ENCODE measurements around the gene CTNNA2.

- TF ChIP-seq, protein P1, sequence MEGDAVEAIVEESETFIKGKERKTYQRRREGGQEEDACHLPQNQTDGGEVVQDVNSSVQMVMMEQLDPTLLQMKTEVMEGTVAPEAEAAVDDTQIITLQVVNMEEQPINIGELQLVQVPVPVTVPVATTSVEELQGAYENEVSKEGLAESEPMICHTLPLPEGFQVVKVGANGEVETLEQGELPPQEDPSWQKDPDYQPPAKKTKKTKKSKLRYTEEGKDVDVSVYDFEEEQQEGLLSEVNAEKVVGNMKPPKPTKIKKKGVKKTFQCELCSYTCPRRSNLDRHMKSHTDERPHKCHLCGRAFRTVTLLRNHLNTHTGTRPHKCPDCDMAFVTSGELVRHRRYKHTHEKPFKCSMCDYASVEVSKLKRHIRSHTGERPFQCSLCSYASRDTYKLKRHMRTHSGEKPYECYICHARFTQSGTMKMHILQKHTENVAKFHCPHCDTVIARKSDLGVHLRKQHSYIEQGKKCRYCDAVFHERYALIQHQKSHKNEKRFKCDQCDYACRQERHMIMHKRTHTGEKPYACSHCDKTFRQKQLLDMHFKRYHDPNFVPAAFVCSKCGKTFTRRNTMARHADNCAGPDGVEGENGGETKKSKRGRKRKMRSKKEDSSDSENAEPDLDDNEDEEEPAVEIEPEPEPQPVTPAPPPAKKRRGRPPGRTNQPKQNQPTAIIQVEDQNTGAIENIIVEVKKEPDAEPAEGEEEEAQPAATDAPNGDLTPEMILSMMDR (IDR thresholded peaks at IDR 0.05): no peak
- TF ChIP-seq POLR2A (IDR thresholded peaks at IDR 0.05): no peak
Measured at GRCh38 chr2:80128080-80128479, 615.2 kb downstream of the CTNNA2 start.
